ENCODE data around the gene TTI1. TPM values are rescaled to one million over a fixed set of nuclear protein-coding genes. Genes with fewer than 3 reads are reported as not detected.

The TTI1 gene
- total RNA-seq, 1 experiment from 2014 or later = 37.4 TPM

DNA sequence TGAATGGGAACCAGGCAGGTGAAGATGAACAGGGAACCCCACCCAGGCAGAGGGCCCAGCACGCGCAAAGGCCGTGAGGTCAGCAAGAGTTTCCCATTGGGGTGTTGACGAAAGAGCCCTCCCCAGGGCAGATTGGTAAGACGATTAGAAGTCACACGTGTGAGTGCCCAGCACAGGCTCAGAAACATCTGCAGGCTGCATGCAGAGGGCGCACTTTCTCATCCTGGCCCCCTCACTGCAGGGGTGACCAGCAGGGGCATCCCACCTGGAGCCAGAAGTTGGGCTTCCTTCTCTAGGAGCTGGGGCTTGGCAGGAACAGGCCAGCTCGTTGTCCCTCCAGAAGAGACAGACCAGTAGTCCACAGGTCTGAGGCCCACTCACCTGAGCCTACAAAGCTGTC lies 91.9 kb downstream of the TTI1 start:
- H3K27ac Mint-ChIP-seq = no peak overlapping the region
- peaks cover 11 to 14% of the 10 kb centered on the region in 2 experiments; a peak in 3 of 4 replicates for H3K4me1 Mint-ChIP-seq
- H2BK120ac ChIP-seq (ENCODE audit: low read depth, low read length, poor library complexity, severe bottlenecking) = no peak overlapping the region
- WGBS (ENCODE audit: extremely low coverage, insufficient read length, low lambda C conversion rate) = no CpG with 5 or more reads among the region's 8 CpGs
- H3K79me1 ChIP-seq (ENCODE audit: insufficient read depth, low read depth, low read length, poor library complexity, severe bottlenecking) = no peaks in the 10 kb centered on the region
- no peak overlapping the region for H2BK20ac ChIP-seq (ENCODE audit: low read depth, low read length, poor library complexity, severe bottlenecking)
- H3T11ph ChIP-seq (ENCODE audit: low read length) = no peak overlapping the region
- no peak overlapping the region for H3K27ac ChIP-seq (ENCODE audit: insufficient read length, low read depth, low read length)
- no peak overlapping the region for H3K14ac ChIP-seq (ENCODE audit: insufficient read depth, low read length)
- no peak overlapping the region for H4K91ac ChIP-seq (ENCODE audit: insufficient read length, low read depth, low read length)
- no peak overlapping the region for H2BK15ac ChIP-seq (ENCODE audit: low read depth, low read length)
- H3K4me3 Mint-ChIP-seq = no peak overlapping the region
- no peaks in the 10 kb centered on the region for H3K27me3 ChIP-seq (ENCODE audit: insufficient read depth, low read length)
- H3K27me3 Mint-ChIP-seq (ENCODE audit: low read depth) = no peaks in the 10 kb centered on the region; the same call in 1 of the 2 replicates
- no peak overlapping the region for H2AK5ac ChIP-seq (ENCODE audit: insufficient read length, low read length)
- peaks cover 0 to 4% of the 10 kb centered on the region in 2 experiments; a peak in 1 of 5 replicates for H3K9me3 Mint-ChIP-seq
- H3K4me2 ChIP-seq (ENCODE audit: insufficient read depth, insufficient read length, low read length) = no peak overlapping the region
- H3K23me2 ChIP-seq (ENCODE audit: insufficient read length, low read depth, low read length, poor library complexity, severe bottlenecking) = no peaks in the 10 kb centered on the region
- no peak overlapping the region for H2AFZ ChIP-seq (ENCODE audit: low read length)
- H3K18ac ChIP-seq (ENCODE audit: insufficient read length, low read depth, low read length) = no peak overlapping the region
- no peaks in the 10 kb centered on the region for H4K20me1 ChIP-seq (ENCODE audit: control insufficient read depth, insufficient read depth, insufficient read length)
- H3K9me3 ChIP-seq (ENCODE audit: control insufficient read depth, low read depth, low read length) = no peaks in the 10 kb centered on the region
- no peak overlapping the region for H2BK12ac ChIP-seq (ENCODE audit: insufficient read length, low read depth, low read length)
- no peak overlapping the region for H4K5ac ChIP-seq (ENCODE audit: insufficient read length, low read depth, low read length)
- no peaks in the 10 kb centered on the region for H3K36me3 Mint-ChIP-seq (ENCODE audit: insufficient read depth in 1 of 3, low read depth in 3 of 3)
- peak; percentile 71 for DNase-seq
- TF ChIP-seq, protein P1, sequence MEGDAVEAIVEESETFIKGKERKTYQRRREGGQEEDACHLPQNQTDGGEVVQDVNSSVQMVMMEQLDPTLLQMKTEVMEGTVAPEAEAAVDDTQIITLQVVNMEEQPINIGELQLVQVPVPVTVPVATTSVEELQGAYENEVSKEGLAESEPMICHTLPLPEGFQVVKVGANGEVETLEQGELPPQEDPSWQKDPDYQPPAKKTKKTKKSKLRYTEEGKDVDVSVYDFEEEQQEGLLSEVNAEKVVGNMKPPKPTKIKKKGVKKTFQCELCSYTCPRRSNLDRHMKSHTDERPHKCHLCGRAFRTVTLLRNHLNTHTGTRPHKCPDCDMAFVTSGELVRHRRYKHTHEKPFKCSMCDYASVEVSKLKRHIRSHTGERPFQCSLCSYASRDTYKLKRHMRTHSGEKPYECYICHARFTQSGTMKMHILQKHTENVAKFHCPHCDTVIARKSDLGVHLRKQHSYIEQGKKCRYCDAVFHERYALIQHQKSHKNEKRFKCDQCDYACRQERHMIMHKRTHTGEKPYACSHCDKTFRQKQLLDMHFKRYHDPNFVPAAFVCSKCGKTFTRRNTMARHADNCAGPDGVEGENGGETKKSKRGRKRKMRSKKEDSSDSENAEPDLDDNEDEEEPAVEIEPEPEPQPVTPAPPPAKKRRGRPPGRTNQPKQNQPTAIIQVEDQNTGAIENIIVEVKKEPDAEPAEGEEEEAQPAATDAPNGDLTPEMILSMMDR (conservative IDR thresholded peaks at IDR 0.05) = peak; percentile 69
- H3K56ac ChIP-seq (ENCODE audit: insufficient read length, low read depth, low read length) = no peak overlapping the region
- no peak overlapping the region for H3K9ac ChIP-seq (ENCODE audit: extremely low read depth, insufficient read length, low read length)
- no peak overlapping the region for H3K4ac ChIP-seq (ENCODE audit: low read depth, low read length)
- H3K4me1 ChIP-seq (ENCODE audit: insufficient read depth, low read length) = no peaks in the 10 kb centered on the region
- H3K23ac ChIP-seq (ENCODE audit: insufficient read length, low read depth, low read length) = no peak overlapping the region
- no peaks in the 10 kb centered on the region for H3K79me2 ChIP-seq (ENCODE audit: insufficient read depth, low read length)
- no peak overlapping the region for H2BK5ac ChIP-seq (ENCODE audit: insufficient read length, low read length)
- H4K8ac ChIP-seq (replicated peaks; ENCODE audit: insufficient read length, low read depth, low read length) = no peak overlapping the region

Measured in H9 (cell line).